RWPE2 (cell line): ENCODE data around the gene ATP8B3.

ENCODE experiments used
- ATAC-seq: fragments of 200-7000 bp; cut with Tn5 transposase; 3 replicates; pipeline ENCODE4 v1.9.1; 2021; ENCODE audit warnings: low read depth
- DNase-seq: peaks from one replicate; pipeline ENCODE4 v3.0.0-alpha.2; 2020; ENCODE audit warnings: low spot score
- H3K27ac ChIP-seq: fragments of 450-650 bp; 2 replicates; pipeline ENCODE4 v1.5.1; 2017; ENCODE audit warnings: mild to moderate bottlenecking; ENCODE audit not compliant: poor library complexity, severe bottlenecking
- H3K27me3 ChIP-seq: fragments of 250-450 bp; sonication (Bioruptor Pico); 2 replicates; pipeline ENCODE4 v1.5.1; 2021; ENCODE audit warnings: mild to moderate bottlenecking, moderate library complexity; ENCODE audit not compliant: insufficient read depth, poor library complexity, severe bottlenecking
- H3K36me3 ChIP-seq: fragments of 250-450 bp; sonication (Bioruptor Pico); 2 replicates; pipeline ENCODE4 v1.5.1; 2020; ENCODE audit warnings: low read depth, mild to moderate bottlenecking, moderate library complexity
- H3K4me1 ChIP-seq: fragments of 250-450 bp; sonication (Bioruptor Pico); 2 replicates; pipeline ENCODE4 v1.5.1; 2021; ENCODE audit warnings: mild to moderate bottlenecking, moderate library complexity; ENCODE audit not compliant: insufficient read depth, poor library complexity, severe bottlenecking
- H3K4me3 ChIP-seq: fragments of 250-450 bp; sonication (Bioruptor Pico); 2 replicates; pipeline ENCODE4 v1.5.1; 2021; ENCODE audit warnings: mild to moderate bottlenecking, moderate library complexity; ENCODE audit not compliant: severe bottlenecking
- H3K9me3 ChIP-seq: fragments of 250-450 bp; sonication (Bioruptor Pico); 2 replicates; pipeline ENCODE4 v1.5.1; 2021; ENCODE audit warnings: mild to moderate bottlenecking, moderate library complexity; ENCODE audit not compliant: severe bottlenecking
- TF ChIP-seq, protein P1 (sequence below): fragments of 450-650 bp; IDR thresholded peaks from one replicate; pipeline ENCODE4 v1.5.1; 2017; ENCODE audit warnings: mild to moderate bottlenecking, moderate library complexity; ENCODE audit not compliant: poor library complexity, severe bottlenecking

The ATP8B3 gene

DNA sequence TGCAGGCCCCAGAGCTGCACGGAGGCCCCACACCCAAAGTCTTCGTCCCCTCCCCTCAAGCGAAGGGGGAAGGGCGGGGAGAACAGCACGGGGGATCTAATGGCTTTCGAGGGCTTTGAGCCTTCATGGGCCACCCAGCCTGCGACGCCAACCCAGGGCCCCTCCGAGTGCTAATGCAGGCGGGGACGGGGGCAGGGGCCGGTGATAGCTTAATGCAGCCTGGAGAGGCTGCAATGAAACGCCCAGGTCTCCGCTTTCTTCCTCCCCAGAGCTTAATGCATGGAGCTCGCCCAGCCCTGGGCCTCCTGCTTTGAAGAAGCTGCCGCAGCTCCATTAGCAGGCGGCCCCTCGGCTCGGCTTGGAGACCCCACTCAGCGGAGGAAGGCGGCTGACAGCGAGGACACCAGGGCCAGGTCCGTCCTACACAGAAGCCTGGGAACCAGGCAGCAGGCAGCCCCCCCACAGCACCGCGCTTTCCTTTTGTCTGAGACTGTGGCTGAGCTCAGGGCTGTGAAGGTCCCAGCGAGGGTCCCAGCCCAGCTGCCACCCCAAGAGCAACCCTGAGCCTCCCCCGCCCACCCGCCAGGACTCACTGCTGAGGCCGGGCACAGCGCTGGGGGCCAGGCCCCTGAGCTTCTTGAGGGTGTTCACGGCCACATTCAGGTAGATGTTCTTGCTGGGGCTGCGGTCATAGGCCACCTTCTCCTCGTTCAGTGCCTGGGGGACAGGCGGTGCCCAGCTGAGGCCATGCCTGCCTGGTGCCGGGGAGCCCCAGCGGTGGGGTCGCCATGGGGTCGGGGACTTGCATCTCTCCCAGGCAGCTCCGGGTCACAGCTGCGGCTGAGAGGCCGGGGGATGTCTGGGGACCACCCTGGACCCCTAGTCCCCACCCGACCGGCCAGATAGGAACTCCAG, 7.5 kb upstream of the ATP8B3 start:
- Histone ChIP-seq H3K27ac (no peak overlapping the region), H3K27me3 (no peaks in the 10 kb centered on the region), H3K4me3 (no peak overlapping the region), H3K4me1 (no peaks in the 10 kb centered on the region), H3K36me3 (peaks cover 37% of the 10 kb centered on the region), H3K9me3 (no peaks in the 10 kb centered on the region)
- TF ChIP-seq, protein P1, sequence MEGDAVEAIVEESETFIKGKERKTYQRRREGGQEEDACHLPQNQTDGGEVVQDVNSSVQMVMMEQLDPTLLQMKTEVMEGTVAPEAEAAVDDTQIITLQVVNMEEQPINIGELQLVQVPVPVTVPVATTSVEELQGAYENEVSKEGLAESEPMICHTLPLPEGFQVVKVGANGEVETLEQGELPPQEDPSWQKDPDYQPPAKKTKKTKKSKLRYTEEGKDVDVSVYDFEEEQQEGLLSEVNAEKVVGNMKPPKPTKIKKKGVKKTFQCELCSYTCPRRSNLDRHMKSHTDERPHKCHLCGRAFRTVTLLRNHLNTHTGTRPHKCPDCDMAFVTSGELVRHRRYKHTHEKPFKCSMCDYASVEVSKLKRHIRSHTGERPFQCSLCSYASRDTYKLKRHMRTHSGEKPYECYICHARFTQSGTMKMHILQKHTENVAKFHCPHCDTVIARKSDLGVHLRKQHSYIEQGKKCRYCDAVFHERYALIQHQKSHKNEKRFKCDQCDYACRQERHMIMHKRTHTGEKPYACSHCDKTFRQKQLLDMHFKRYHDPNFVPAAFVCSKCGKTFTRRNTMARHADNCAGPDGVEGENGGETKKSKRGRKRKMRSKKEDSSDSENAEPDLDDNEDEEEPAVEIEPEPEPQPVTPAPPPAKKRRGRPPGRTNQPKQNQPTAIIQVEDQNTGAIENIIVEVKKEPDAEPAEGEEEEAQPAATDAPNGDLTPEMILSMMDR: no peak
- DNase-seq (no peak), ATAC-seq (no peak)

DNA sequence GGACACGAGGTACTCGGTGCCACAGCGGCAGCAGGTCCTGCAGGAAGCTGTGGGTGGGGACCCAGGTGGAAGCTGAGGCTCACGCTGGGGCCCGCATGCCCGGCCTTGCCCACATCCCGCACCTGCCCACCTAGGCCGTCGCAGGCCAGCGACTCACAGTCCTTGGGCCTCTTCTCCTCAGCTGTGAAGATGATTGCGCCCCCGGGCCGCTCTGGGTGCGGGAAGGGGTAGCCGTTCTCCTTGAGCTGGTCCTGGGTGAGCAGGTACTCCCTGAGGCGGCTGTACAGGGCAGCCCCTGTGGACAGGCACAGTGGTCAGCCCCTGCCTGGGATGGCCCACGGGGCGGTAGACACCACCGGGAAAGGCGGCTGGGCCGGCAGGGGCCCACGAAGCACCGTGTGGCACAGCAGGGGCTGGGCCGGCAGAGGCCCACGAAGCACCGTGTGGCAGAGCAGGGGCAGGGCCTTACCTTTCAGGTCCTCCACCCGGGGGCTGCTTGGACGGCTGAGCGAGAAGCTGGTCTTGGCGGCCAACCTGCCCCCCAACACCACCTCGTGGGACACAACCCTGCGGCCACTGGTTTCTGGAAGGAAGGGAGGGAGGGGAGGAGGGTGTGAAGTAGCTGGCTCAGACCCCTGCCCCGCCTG, 6.6 kb upstream of the ATP8B3 start:
- no peak for ATAC-seq

DNA sequence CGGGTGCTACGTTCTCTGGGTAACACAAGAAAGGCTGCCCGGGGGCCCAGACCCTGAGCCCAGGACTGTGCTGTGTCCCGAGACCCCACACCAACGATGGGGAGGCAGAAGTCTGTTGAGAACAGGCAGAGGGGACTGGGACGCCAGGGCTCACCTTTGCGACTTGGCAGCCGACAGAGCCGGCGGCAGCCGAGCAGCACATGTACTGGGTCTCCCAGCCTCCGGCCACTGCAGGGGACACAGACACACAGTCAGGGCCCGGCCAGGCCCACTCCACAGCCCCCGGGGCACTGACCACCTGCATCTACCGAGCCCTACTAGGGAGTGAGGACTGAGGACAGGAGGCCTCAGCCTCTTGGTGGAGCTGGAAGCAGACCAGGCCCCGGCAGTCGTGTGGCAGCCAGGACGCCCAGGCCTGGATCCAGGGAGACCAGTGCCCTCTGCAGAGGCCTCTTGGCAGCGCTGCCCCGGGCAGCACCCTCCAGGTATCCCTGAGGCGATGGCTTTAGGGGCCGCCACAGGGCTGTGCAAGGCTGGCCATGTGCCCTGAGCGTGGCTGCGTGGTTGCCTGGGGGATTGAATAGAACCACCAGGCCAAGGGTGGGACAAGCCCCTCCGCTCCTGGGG, 5.6 kb upstream of the ATP8B3 start:
- H3K36me3 ChIP-seq: peaks cover 22% of the 10 kb centered on the region

More for the DNA sequence above, 6.6 kb upstream of the ATP8B3 start:
- Histone ChIP-seq H3K36me3 (peaks cover 29% of the 10 kb centered on the region), H3K4me1 (no peaks in the 10 kb centered on the region), H3K27me3 (no peaks in the 10 kb centered on the region), H3K4me3 (no peak overlapping the region), H3K27ac (no peak overlapping the region), H3K9me3 (no peaks in the 10 kb centered on the region)
- TF ChIP-seq, protein P1: no peak
- no peak for DNase-seq

DNA sequence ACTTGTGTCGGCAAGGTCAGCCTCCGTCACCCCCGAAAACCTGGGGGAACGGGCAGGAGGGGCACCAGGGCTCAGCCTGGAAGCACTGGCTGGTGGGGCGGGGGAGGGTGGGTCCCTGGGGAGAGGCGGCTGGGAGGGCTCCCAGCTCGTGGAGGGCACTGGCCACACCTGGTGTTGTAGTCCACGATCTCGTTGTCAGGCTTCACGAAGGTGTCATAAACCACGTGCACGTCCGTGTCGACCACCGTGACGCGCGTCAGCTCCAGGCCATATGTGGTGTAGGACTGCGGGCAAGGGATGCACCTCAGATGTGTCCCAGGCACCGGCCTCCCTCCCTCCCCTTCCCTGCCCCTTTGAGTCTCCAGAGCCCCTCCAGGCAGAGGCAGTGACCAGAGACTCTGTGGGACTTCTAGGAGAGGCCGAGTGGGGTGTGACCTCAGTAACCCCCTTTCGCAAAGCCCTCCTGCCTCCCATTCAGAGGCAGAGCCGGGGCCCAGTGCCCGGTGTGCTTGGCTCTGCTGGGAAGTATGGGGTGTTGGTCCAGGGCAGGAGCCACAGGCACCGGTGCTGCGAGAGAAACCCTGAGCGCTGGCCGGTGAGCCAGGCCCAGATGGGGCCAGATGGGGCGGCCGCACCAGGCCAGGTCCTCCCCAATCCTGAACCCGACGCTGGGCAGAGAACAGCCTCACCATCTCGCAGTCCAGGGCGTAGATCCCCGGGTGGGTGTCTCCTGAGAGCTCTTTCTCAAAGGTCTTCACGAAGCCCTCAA, 4.6 kb upstream of the ATP8B3 start:
- Histone ChIP-seq H3K27me3 (no peaks in the 10 kb centered on the region), H3K4me1 (peaks cover 1% of the 10 kb centered on the region), H3K9me3 (no peaks in the 10 kb centered on the region), H3K27ac (no peak overlapping the region), H3K36me3 (peaks cover 20% of the 10 kb centered on the region), H3K4me3 (no peak overlapping the region)
- TF ChIP-seq, protein P1: no peak
- no peak for ATAC-seq
- DNase-seq: no peak

More for the DNA sequence above, 5.6 kb upstream of the ATP8B3 start:
- no peak overlapping the region for H3K4me3 ChIP-seq
- H3K27ac ChIP-seq: no peak overlapping the region
- no peaks in the 10 kb centered on the region for H3K27me3 ChIP-seq
- no peak for DNase-seq
- no peaks in the 10 kb centered on the region for H3K9me3 ChIP-seq
- H3K4me1 ChIP-seq: no peaks in the 10 kb centered on the region
- TF ChIP-seq, protein P1: no peak
- ATAC-seq: no peak
